HEK293 (cell line): ENCODE data around the gene COL9A3.

ENCODE experiments used
- CTCF ChIP-seq: fragments of 450-650 bp; formaldehyde crosslinking; IDR thresholded peaks from 2 replicates; pipeline ENCODE4 v1.5.1; 2016; ENCODE audit warnings: missing biosample characterization, missing genetic modification characterization
- PATZ1 ChIP-seq: fragments of 450-650 bp; formaldehyde crosslinking; IDR thresholded peaks from 2 replicates; pipeline ENCODE4 v1.5.1; 2016; ENCODE audit warnings: missing biosample characterization, missing genetic modification characterization
- ZNF274 ChIP-seq, 2 experiments: fragments of 200-500 bp in 1 of 2; fragments of 450-650 bp in 1 of 2; sonication (Bioruptor generic) in 1 of 2; formaldehyde crosslinking in 1 of 2; IDR thresholded peaks; 2 replicates each; pipeline versions ENCODE4 v1.5.1 to v1.6.1; 2014 to 2016; ENCODE audit warnings: borderline replicate concordance in 1 of 2, inconsistent platforms in 1 of 2, low read length in 1 of 2, missing biosample characterization in 1 of 2, missing genetic modification characterization in 1 of 2
- ZNF707 ChIP-seq: fragments of 450-650 bp; formaldehyde crosslinking; IDR thresholded peaks from 2 replicates; pipeline ENCODE4 v1.5.1; 2016; ENCODE audit warnings: missing biosample characterization, missing genetic modification characterization

GRCh38 chr20:62805155-62805710, 11.6 kb upstream of the COL9A3 start:
- TF ChIP-seq PATZ1 (tag by site-specific recombination), result no peak; the same call in 1 of the 2 replicates
- no peak for TF ChIP-seq CTCF (tag by site-specific recombination)
- TF ChIP-seq ZNF274 (IDR thresholded peaks at IDR 0.05; ENCODE audit: low read length), result no peak
- no peak for TF ChIP-seq ZNF274 (tag by site-specific recombination; IDR thresholded peaks at IDR 0.05; ENCODE audit: borderline replicate concordance)
- TF ChIP-seq ZNF707 (tag by site-specific recombination), result no peak
